ENCODE data around the gene COMMD6.
A peak's percentile ranks its signal among the peaks of the same experiment; 100 is the strongest.
"Not testable (repeated sequence)": the region's sequence is repeated elsewhere in the genome, so short reads cannot be mapped to it uniquely, and the experiment has no call there.

The COMMD6 gene

GRCh38 chr13:75537401-75538365 lies at the start of gene COMMD6:
TSS of gene COMMD6 (minus strand) at chr13:75537841. CDS start at chr13:75537805, 36 bp downstream.
- peak; percentile 91 for DNase-seq

GRCh38 chr13:75585153-75585552 lies 47.5 kb upstream of the COMMD6 start:
- no peak for DNase-seq

GRCh38 chr13:75583091-75583490 lies 45.5 kb upstream of the COMMD6 start:
- DNase-seq: no peak

- DNase-seq: no peak
These were observed 44.4 kb upstream of the COMMD6 start for GRCh38 chr13:75581874-75582640.

- DNase-seq: no peak
These were observed 41.9 kb upstream of the COMMD6 start for GRCh38 chr13:75579529-75579928.

GRCh38 chr13:75569576-75569975 lies 31.9 kb upstream of the COMMD6 start:
- DNase-seq: no peak

GRCh38 chr13:75566658-75567057 lies 29.0 kb upstream of the COMMD6 start:
- DNase-seq: no peak

GRCh38 chr13:75558145-75558840 lies 20.7 kb upstream of the COMMD6 start:
- DNase-seq: no peak

- DNase-seq: no peak
These were observed 19.3 kb upstream of the COMMD6 start for GRCh38 chr13:75556961-75557360.

GRCh38 chr13:75555836-75556235 lies 18.2 kb upstream of the COMMD6 start:
- no peak for DNase-seq

- no peak for DNase-seq
These were observed 17.3 kb upstream of the COMMD6 start for GRCh38 chr13:75554981-75555380.

GRCh38 chr13:75554464-75554863 lies 16.8 kb upstream of the COMMD6 start:
- no peak for DNase-seq

- DNase-seq: no peak
These were observed 12.5 kb upstream of the COMMD6 start for GRCh38 chr13:75550159-75550567.

- peak; percentile 94 for DNase-seq
These were observed 11.9 kb upstream of the COMMD6 start, which contains the start of gene UCHL3 for GRCh38 chr13:75549262-75550158. TSS of gene UCHL3 (plus strand) at chr13:75549791. CDS start at chr13:75549821, 30 bp downstream.

- no peak for DNase-seq
These were observed 10.3 kb upstream of the COMMD6 start for GRCh38 chr13:75547917-75548316.

- DNase-seq: not testable (repeated sequence)
These were observed 7.7 kb upstream of the COMMD6 start for GRCh38 chr13:75545386-75545785.

- no peak for DNase-seq
These were observed 7.2 kb upstream of the COMMD6 start for GRCh38 chr13:75544681-75545330.

- no peak for DNase-seq
These were observed 4.3 kb upstream of the COMMD6 start for GRCh38 chr13:75541961-75542360.

- DNase-seq: no peak
These were observed 3.6 kb upstream of the COMMD6 start for GRCh38 chr13:75541287-75541686.

- DNase-seq: no peak
These were observed 3.8 kb downstream of the COMMD6 start for GRCh38 chr13:75533861-75534260.

- no peak for DNase-seq
These were observed 7.1 kb downstream of the COMMD6 start for GRCh38 chr13:75530549-75530961.
